OCI-LY3 (cell line): ENCODE results near the gene PTPRM.

Experiments
- H2AFZ ChIP-seq: fragments of 200-600, 300-600 bp; shearing (Covaris generic); 2 replicates; pipeline ENCODE4 v1.6.0; 2014; ENCODE audit warnings: antibody characterized with exemption, low read depth, low read length
- H3K27ac ChIP-seq: fragments of 200-600, 300-600 bp; sonication (generic); 2 replicates; pipeline ENCODE4 v1.5.1; 2014; ENCODE audit warnings: mild to moderate bottlenecking, low read length, moderate library complexity, mixed read lengths
- H3K27me3 ChIP-seq: fragments of 200-600, 300-600 bp; sonication (generic); 2 replicates; pipeline ENCODE4 v1.6.1; 2014; ENCODE audit warnings: low read depth, low read length, mixed read lengths
- H3K36me3 ChIP-seq: fragments of 200-600, 300-600 bp; sonication (generic); replicated peaks from 2 replicates; pipeline ENCODE3; 2014; ENCODE audit warnings: low read depth, low read length, mixed read lengths
- H3K4me1 ChIP-seq: fragments of 300-600, 200-600 bp; sonication (generic); 2 replicates; pipeline ENCODE4 v1.6.1; 2014; ENCODE audit warnings: low read length, mixed read lengths
- H3K4me2 ChIP-seq: fragments of 200-600, 300-600 bp; sonication (generic); 2 replicates; pipeline ENCODE4 v1.6.1; 2014; ENCODE audit warnings: low read length, mixed read lengths
- H3K4me3 ChIP-seq: fragments of 300-600, 200-600 bp; sonication (generic); 2 replicates; pipeline ENCODE4 v1.5.1; 2014; ENCODE audit warnings: antibody characterized with exemption, mild to moderate bottlenecking, low read length, moderate library complexity
- H3K79me2 ChIP-seq: fragments of 300-600, 200-600 bp; shearing (Covaris generic); 2 replicates; pipeline ENCODE4 v1.6.1; 2014; ENCODE audit warnings: mild to moderate bottlenecking, low read length, mixed read lengths
- H3K9ac ChIP-seq: fragments of 300-600, 200-600 bp; shearing (Covaris generic); 2 replicates; pipeline ENCODE4 v1.6.0; 2014; ENCODE audit warnings: mild to moderate bottlenecking, low read length, moderate library complexity
- H3K9me3 ChIP-seq: fragments of 200-600, 300-600 bp; shearing (Covaris generic); 2 replicates; pipeline ENCODE4 v1.6.1; 2014; ENCODE audit warnings: low read length, mixed read lengths; ENCODE audit not compliant: insufficient read depth
- H4K20me1 ChIP-seq: fragments of 200-600, 300-600 bp; sonication (generic); 2 replicates; pipeline ENCODE4 v1.6.1; 2016; ENCODE audit warnings: low read length, mixed read lengths; ENCODE audit not compliant: insufficient read depth
- EZH2phosphoT487 ChIP-seq: fragments of 200-600 bp; shearing (Covaris generic); IDR thresholded peaks from 2 replicates; pipeline ENCODE4 v1.6.1; 2018; ENCODE audit warnings: antibody characterized with exemption, mixed run types, low read depth
- TF ChIP-seq, protein P1 (sequence below): fragments of 200-600, 300-600 bp; sonication (generic); IDR thresholded peaks from 2 replicates; pipeline ENCODE4 v1.5.1; 2014; ENCODE audit warnings: antibody characterized with exemption, low read length, low read depth

The PTPRM gene

DNA sequence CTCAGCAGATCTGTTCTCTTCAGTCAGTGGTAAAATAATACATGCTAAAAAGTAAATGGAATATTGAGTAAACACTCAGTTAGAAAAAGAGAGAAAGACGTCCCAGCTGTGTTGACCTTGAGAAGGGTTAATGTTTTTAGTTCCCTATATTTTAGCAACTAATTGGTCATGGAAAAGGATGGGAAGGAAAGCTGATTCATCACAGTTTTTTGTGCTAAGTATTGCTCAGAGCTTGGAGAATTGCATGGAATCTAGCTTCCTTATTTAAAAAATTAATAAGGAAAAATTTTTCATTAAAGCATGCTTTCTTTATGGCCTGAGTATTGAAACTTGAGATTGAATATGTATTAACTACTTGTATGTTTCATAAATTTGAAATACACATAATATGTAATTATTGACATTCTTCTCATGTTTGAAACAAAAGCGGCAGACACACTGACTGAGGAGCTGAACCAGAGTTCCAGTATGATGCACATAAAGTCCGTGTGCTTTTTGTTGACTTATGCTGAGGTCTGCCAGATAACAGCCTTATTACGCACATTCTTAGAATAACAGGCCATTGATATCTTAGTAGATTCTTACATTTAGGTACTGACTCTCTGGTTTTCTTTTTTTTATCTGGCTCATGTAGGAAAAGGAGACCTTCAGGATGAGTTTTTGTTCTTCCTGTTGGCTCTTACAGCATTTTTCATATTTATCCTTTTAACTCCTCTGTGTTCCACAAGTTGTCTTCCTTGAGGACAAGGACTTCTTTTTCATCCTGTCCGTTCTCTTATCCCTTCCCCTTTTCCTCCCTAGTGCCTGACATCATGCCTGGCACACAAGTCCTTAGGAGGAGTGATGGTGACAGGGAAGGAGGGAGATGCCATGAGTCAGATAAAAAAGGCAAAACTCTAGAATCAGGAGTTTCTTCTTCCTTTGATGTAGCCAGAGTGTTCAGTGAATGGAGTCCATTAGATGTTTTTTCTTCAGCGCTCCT lies 194.1 kb downstream of the PTPRM start:
- Histone ChIP-seq H3K4me3 (no peak overlapping the region), H3K4me1 (no peaks in the 10 kb centered on the region), H3K27ac (no peak overlapping the region), H3K9me3 (no peaks in the 10 kb centered on the region), H3K79me2 (no peaks in the 10 kb centered on the region), H3K9ac (no peak overlapping the region), H3K4me2 (no peak overlapping the region), H4K20me1 (no peaks in the 10 kb centered on the region), H3K36me3 (no peaks in the 10 kb centered on the region), H3K27me3 (no peaks in the 10 kb centered on the region), H2AFZ (no peak overlapping the region)
- no peak for TF ChIP-seq EZH2phosphoT487
- TF ChIP-seq, protein P1, sequence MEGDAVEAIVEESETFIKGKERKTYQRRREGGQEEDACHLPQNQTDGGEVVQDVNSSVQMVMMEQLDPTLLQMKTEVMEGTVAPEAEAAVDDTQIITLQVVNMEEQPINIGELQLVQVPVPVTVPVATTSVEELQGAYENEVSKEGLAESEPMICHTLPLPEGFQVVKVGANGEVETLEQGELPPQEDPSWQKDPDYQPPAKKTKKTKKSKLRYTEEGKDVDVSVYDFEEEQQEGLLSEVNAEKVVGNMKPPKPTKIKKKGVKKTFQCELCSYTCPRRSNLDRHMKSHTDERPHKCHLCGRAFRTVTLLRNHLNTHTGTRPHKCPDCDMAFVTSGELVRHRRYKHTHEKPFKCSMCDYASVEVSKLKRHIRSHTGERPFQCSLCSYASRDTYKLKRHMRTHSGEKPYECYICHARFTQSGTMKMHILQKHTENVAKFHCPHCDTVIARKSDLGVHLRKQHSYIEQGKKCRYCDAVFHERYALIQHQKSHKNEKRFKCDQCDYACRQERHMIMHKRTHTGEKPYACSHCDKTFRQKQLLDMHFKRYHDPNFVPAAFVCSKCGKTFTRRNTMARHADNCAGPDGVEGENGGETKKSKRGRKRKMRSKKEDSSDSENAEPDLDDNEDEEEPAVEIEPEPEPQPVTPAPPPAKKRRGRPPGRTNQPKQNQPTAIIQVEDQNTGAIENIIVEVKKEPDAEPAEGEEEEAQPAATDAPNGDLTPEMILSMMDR = no peak

DNA sequence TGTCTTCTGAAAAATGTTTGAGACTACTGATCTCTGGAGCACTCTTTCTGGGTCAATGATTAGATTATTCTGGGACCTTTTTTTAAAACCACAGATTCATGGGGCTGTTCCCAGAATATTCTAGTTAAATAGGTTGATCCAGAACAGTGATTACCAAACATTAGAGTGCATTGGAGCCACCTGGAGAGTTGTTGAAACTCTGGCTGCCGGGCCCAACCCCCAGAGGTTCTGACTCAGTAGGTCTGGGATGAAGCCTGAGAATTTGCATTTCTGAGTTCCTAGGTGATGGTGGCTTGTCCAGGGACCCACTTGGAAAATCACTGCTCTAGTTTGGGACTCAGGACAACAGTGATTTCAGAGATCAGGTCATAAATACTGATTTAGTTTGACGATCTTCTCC lies 197.3 kb downstream of the PTPRM start:
- H3K9me3 ChIP-seq = no peaks in the 10 kb centered on the region
- H3K36me3 ChIP-seq = no peaks in the 10 kb centered on the region
- no peak for TF ChIP-seq EZH2phosphoT487
- TF ChIP-seq, protein P1 = no peak
- H3K27me3 ChIP-seq = no peaks in the 10 kb centered on the region
- no peak overlapping the region for H2AFZ ChIP-seq
- H3K4me3 ChIP-seq = no peak overlapping the region
- no peak overlapping the region for H3K4me2 ChIP-seq
- H3K4me1 ChIP-seq = no peaks in the 10 kb centered on the region
- no peaks in the 10 kb centered on the region for H3K79me2 ChIP-seq
- H4K20me1 ChIP-seq = no peaks in the 10 kb centered on the region
- no peak overlapping the region for H3K9ac ChIP-seq
- H3K27ac ChIP-seq = no peak overlapping the region

DNA sequence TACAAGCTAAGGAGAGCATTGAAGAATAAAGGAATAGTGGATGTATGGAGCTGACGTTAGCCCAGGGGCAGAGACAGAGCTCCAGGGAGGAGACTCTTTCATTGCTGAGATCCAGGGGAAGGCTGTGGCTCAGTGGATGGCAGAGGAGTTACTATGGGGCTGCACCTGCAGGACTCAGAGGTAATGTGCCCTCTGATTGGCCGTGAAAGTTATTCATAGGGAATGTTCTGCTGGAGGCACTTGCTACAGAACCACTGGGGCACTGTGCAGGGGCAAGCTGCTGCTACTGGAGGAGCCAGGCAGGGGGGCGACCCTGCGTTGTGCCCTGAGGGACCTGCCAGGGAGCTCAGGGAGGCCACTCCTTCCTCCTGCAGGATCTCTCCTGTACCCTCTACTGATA lies 199.2 kb downstream of the PTPRM start:
- TF ChIP-seq, protein P1 = no peak
- TF ChIP-seq EZH2phosphoT487 = no peak
- no peak overlapping the region for H3K27ac ChIP-seq
- no peaks in the 10 kb centered on the region for H3K4me1 ChIP-seq
- H4K20me1 ChIP-seq = no peaks in the 10 kb centered on the region
- H3K9ac ChIP-seq = no peak overlapping the region
- no peaks in the 10 kb centered on the region for H3K79me2 ChIP-seq
- no peak overlapping the region for H2AFZ ChIP-seq
- no peaks in the 10 kb centered on the region for H3K9me3 ChIP-seq
- H3K4me3 ChIP-seq = no peak overlapping the region
- H3K27me3 ChIP-seq = no peaks in the 10 kb centered on the region
- no peaks in the 10 kb centered on the region for H3K36me3 ChIP-seq
- no peak overlapping the region for H3K4me2 ChIP-seq

DNA sequence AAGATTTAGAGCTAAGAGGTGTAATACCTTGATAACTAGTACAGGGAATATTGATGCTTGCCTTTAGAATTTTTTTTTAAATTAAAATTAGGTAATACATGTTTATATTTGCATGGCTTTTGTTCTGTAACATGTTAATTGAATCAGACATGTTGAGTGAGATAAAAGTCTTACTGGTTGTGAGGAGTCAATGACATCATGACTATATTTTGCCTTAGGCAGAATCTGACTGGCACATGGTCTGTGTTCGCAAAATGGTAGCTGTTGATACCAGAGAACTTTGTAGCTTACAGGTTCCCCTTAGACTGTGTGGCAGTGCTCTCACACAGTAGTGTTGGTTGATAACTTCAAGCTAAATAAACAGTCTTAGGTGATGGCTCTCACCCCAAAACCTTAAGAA lies 199.7 kb downstream of the PTPRM start:
- no peaks in the 10 kb centered on the region for H3K4me1 ChIP-seq
- no peak overlapping the region for H3K9ac ChIP-seq
- no peaks in the 10 kb centered on the region for H3K9me3 ChIP-seq
- H3K4me3 ChIP-seq = no peak overlapping the region
- TF ChIP-seq, protein P1 = no peak
- no peak for TF ChIP-seq EZH2phosphoT487
- H2AFZ ChIP-seq = no peak overlapping the region
- no peak overlapping the region for H3K4me2 ChIP-seq
- H4K20me1 ChIP-seq = no peaks in the 10 kb centered on the region
- H3K27ac ChIP-seq = no peak overlapping the region
- no peaks in the 10 kb centered on the region for H3K36me3 ChIP-seq
- H3K27me3 ChIP-seq = no peaks in the 10 kb centered on the region
- no peaks in the 10 kb centered on the region for H3K79me2 ChIP-seq
